GM18526 (cell line): ENCODE results near the gene COX17.

Experiments
- POLR2A ChIP-seq: IDR thresholded peaks from 3 replicates; pipeline ENCODE4 v1.6.1; 2011; ENCODE audit not compliant: insufficient read length; ENCODE audit errors: extremely low read depth

Gene COX17

DNA sequence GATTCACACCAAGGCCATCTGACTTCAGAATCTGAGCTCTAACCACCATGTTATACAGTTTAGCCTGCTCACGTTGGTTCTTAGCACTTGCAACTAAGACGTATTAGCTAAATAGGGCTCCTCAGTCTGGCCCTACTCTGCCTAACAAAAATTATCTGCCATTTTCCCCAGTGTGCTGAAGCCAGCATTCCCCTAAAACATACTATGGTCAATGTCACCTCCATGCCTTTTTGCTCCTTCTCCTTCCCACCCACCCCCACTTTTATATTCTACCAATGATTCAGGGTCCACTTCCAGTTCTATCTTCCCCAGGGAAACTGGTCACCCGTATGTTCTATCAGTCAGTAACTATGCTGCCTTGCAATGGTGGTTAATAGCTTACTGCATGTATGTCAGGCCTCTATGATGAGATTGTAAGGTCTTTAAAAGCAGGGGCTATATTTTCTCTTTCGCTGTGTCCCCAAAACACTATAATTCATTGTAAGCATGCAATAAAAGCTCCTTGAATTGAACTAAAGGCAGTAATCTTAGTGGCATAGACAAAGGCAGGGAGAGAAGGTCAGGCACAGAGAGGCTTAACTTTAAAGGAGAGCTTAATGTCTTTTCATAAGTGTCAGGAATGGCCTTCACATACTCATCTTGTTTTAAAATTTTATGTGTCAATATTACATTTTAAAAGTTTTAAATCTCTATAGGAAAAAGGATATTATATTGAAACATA lies 40.2 kb downstream of the COX17 start:
- no peak for TF ChIP-seq POLR2A

DNA sequence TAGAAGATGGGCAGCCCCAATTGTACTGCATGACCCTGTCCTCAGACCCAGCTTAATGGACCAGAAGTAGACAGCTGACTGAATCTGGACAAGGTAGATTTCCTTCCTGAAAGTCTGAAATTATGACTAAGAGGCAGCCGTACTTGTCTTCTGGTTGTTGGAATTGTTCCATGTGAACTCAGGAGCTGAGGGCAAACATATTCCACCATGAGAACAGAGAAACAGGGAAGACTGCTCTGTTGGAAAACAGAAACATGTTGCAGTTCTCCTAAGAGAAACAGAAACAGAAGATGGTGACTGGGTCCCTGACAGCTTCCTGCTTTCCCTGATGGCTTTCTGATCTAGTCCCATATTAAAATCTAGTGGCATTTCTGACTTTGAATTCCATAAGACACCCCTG lies 41.0 kb downstream of the COX17 start:
- no peak for TF ChIP-seq POLR2A

DNA sequence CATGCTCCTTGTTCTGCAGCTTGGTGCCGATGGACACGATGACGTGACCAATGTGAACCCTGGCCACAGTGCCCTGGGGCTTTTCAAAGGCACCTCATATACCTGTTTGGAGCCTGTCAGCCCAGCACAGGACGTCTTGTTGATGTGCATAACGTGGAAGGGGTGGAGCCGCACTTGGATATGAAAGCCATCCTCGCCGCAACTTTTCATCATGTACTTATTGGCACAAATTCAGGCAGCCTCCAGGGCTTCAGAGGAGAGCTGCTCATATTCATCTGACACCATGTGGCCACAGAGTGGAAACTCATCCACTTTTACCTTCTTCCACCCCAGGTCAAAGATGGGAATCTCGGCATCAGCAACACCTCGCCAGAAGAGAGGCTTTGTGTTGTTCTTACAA lies 41.5 kb downstream of the COX17 start:
- no peak for TF ChIP-seq POLR2A

DNA sequence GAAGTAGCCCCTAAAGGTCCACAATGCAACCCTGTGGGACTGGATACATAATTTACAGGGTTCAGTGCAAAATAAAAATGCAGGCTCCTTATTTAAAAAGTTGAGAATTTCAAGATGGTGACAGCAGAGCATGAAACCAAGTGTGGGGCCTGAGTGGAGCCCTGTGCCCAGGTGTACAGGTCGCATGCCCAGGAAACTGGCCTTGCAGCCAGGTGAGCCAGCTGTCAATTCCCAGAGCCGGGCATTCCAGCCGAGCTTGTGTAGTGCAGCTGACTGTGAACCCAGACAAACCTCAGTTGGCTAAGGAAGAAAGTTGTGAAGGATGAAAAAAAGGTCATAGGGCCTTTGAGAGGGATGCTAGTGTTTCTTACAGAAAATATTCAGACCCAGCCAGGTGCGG lies 44.4 kb downstream of the COX17 start:
- TF ChIP-seq POLR2A: no peak

DNA sequence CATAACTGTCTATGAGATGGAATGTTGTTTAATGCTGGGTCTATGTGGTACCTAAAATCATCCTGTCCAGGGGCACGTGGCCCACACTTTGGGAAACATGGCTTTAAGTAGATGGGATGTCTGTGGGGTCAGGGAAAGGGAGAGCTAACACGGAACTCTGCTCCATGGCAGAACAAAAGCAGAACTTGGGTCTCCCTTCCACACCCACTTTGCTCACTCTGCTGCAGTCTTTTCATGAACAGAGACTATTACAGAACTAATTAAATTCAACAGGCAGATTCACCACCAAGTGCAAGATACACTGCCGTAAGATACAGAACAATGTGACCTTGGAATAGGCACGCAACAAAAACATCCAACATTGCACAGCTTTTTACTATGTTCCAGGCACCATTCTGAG lies 45.0 kb downstream of the COX17 start:
- TF ChIP-seq POLR2A: no peak

DNA sequence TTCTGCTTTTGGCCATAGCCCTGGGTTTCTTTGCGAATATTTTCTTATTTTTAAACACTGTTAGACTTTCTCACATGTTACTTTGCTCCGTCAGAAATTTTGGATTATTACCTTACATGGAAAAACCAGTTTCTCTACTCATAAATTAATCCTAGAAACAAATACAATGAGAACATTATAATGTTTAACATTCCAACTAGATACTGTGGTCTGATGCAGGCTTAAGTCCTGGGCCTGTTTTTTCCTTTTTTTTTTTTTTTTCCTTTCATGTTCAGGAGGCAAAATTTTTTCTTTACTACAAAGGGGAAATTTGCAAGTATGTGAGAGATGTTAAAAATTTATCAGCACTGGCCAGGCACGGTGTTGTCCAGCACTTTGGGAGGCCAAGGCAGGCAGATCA lies 45.7 kb downstream of the COX17 start:
- TF ChIP-seq POLR2A: no peak

DNA sequence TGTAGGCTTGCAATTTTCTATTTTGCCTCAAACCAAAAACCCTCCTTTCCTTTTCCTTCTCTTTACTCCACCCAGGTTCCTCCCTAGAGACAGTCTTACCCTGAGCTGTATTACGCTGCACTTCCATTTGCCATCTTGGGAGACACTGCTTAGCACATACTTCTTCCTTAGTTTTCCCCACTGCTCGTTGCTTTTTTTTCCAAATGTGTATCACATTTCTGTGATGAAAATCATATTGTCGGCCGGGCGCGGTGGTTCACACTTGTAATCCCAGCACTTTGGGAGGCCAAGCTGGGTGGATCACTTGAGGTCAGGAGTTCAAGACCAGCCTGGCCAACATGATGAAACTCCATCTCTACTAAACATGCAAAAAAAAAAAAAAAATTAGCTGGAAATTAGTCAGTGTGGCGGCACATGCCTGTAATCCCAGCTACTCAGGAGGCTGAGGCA lies 46.3 kb downstream of the COX17 start:
- TF ChIP-seq POLR2A: no peak

DNA sequence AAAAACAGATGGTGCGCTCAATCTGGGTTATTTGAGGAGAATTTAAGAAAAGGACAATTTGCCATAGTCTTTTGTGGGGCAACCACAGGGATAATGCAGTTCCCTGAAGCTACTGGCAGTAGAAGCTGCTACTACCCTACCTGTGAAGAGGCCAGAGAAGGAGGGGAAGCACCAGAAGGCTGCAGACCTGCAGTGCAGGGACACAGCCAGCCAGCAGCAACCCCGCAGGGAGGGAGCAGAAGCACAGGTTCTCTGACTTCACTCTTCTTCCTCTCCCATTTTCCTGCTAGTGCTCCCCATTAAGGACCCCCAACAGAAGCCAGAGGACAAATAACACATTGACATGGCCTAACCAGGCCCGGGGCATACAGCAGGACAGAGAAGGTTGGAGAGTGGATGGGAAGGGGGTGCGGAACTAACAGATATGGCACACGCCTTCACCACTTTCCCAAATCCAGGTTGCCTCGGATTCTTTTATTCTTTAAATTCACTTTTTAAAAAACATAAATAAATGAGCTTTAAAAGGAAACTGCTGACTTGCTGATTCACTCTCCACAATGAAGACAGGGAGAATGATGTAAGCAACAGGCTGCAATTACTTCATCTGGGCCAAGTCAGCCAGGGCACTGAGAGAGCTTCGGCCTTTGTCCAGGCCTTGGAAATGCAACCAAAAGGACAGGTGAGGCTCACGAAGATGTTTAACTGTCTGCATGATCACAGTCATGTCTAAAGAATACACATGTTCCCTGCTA lies 46.9 kb downstream of the COX17 start:
- no peak for TF ChIP-seq POLR2A

DNA sequence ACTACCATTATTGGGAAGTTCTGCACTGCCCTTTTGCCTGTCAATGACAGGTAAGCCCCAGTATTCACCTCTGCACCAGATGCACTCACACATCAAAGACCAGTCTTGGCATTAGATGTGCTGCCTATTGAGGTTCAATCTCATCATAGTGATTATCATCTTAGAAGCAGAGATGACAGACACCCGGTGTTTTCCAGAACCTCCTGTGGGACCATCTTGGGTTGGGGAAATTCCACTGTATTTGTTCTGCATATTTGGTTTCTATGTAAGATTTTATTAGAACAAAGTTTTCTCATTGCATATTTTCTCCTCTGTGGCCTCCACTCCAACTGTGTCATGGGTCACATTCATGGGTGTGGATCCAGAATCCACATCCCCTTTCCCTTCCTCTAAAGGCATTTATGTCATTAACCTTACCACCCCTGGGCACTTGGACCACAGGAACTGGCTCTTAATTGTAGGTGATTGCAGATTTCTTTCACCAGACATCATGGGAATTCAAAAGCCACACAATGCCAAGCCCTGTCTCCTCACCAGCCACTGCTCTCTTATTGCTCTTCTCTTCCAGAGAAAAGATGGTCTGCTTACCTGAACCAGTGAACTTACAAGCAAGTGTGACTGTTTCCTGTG lies 48.3 kb downstream of the COX17 start:
- TF ChIP-seq POLR2A: no peak

DNA sequence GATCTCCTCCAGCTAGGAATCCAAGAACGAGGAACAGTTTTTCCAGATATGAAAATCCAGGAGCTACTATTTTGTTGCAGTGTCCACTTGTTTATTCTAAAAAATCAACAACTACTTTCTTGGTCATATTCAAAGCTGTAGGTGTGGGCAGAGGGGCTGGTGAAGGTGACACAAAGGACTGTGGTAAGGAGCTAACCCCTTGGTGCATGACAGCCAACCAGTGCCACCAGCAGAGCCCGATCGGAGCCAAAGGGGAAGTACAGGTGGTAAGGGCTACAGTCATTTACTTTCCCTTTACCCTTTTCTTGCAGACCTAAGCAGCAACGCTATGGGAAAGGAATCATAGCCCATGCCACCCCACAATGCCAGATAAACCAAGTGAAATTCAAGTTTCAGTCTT lies 48.8 kb downstream of the COX17 start:
- TF ChIP-seq POLR2A: no peak

DNA sequence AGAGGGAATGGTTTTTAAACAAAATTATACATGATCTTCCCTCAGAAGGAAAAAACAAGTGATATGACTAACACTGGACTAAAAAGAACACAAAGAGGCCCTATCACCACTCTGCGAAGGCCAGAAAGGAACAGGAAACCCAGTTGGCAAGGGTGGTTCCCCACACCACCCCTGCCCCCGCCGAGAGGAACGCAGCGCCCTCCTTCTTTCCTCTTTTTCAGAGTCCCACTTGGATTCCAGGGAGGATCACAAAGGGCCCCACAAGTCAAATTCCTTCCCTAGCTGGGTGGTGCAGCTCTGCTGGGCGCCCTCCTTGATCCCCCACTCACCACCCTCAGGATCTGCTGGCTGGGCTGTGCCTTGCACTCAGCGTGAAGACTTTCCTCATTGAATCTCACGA lies 49.7 kb downstream of the COX17 start:
- no peak for TF ChIP-seq POLR2A

DNA sequence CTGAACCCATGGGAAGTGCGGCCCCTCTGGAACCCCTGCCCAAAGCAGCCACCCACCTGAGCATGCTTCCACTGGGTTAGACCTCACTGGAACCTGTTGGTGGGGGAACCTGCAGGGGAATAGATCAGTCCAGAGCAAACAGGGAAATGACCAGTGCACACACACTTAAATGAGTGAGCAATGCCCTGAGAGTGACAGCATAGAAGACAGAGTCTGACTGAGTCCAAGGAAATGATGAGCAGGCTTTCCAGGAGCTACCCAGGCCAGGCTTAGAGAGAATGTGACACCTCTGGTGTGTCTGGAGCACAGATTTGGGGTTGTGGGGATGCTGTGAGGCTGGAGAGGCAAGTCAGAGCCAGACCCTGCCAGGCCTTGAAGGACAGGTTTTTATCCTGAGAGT lies 51.0 kb downstream of the COX17 start:
- TF ChIP-seq POLR2A: no peak

DNA sequence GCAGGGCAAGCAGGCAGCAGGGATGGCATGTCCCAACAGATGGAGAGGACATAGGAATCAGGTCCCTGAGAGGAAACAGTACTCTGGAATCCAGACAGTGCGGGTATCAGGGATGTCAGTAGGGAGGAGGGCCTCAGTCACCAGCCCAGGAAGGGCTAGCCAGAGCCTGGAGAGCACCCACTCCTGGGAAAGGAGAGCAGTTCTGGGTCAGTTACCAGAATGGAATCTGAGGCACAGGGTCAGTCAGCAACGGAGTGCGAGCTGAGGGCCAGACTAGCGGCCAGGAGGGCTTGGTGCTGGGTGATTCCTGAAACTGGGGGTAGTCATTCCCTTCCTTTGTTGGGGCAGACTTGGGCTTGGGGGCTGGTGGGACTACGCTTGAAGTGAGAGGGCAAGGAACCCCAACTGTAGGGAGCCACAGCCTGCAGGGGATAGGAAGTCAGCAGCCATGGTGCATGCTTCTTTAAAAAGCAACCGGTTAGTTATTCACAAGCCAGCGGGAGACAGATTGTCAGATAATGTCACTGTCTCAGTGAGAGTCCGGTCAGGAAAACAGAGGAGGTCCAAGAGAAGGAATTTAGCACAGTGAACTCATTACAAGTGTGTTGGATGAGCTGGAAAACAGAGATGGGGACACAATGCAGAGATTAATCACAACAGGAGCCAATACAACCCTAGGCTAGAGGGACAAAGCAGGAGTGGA lies 51.6 kb downstream of the COX17 start:
- TF ChIP-seq POLR2A: no peak

DNA sequence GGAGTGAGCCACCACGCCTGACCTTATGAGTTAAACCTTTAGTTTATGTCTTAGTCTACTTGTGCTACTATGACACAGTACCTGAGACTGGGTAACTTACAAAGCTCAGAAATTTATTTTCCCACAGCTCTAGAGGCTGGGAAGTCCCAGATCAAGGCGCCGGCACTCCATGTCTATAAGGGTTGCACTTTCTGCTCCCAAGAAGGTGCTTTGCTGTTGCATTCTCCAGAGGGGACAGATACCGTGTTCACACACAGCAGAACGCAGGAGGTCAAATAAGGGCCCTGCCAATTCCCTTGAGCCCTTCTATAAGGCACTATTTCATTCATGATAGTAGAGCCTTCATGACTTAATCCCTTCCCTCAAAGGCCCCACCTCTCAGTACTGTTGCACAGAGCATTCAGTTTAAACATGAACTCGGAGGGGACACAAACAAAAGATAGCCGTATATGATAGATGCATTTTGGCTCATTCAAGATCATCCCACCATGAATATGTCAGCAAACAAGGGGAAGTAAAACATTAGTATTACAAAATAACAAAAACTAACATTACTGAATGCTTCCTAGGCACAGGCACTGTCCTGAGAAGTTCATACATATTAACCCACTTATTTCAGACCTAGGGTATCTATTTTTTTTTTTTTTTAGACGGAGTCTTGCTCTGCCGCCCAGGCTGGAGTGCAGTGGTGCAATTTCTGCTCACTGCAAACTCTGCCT lies 53.0 kb downstream of the COX17 start:
- TF ChIP-seq POLR2A: no peak

DNA sequence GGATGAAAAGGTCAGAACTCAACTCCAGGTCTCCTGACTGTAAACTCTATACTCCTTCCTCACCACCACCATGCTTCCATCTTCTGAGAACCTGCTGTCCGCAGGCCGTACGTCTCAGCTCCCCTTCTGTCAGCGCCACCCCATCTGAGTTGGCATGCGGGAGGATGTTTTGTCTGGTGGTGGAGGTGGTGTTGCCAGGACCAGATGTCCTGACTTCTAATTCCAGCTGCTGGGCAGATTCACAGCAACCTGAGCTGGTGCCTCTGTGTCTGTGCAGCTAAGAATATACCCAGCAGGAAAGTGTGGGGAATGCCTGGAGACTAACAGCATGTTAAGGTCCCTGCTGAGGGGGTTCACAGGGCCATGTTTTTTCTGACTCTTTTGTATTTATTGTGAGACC lies 56.3 kb downstream of the COX17 start:
- no peak for TF ChIP-seq POLR2A
